SU-DHL-6 (cell line): ENCODE results near the gene ACBD6.

Source experiments
- H2AFZ ChIP-seq: fragments of 200-600 bp; sonication (generic); 2 replicates; pipeline ENCODE4 v1.6.1; 2014; ENCODE audit warnings: low read depth, mild to moderate bottlenecking, moderate library complexity, mixed read lengths, antibody characterized with exemption, low read length; ENCODE audit not compliant: severe bottlenecking
- H3F3A ChIP-seq: fragments of 200-600 bp; shearing (Covaris generic); 2 replicates; pipeline ENCODE4 v1.6.0; 2016; ENCODE audit warnings: antibody characterized with exemption, mild to moderate bottlenecking; ENCODE audit not compliant: insufficient read depth
- H3K27ac ChIP-seq: fragments of 200-600 bp; sonication (generic); 2 replicates; pipeline ENCODE4 v1.5.1; 2016; ENCODE audit warnings: low read depth, mild to moderate bottlenecking, low read length, moderate library complexity, mixed read lengths
- H3K27me3 ChIP-seq: fragments of 200-600 bp; sonication (generic), shearing (Covaris generic); 2 replicates; pipeline ENCODE4 v1.6.0; 2014; ENCODE audit warnings: mild to moderate bottlenecking, low read length
- H3K36me3 ChIP-seq: fragments of 200-600 bp; sonication (generic); 2 replicates; pipeline ENCODE4 v1.6.1; 2014; ENCODE audit warnings: mild to moderate bottlenecking, low read length, mixed read lengths
- H3K4me2 ChIP-seq: fragments of 300-600, 200-600 bp; shearing (Covaris generic), sonication (generic); 2 replicates; pipeline ENCODE4 v1.6.0; 2014; ENCODE audit warnings: low read length, low read depth, mild to moderate bottlenecking; ENCODE audit not compliant: poor library complexity, severe bottlenecking
- H3K4me3 ChIP-seq: fragments of 200-600 bp; sonication (generic); 2 replicates; pipeline ENCODE4 v1.5.1; 2014; ENCODE audit warnings: antibody characterized with exemption, low read length, mild to moderate bottlenecking, mixed read lengths; ENCODE audit not compliant: insufficient read depth, poor library complexity, severe bottlenecking
- H3K79me2 ChIP-seq: fragments of 200-600 bp; sonication (generic); 2 replicates; pipeline ENCODE4 v1.6.1; 2014; ENCODE audit warnings: mild to moderate bottlenecking, low read length, moderate library complexity; ENCODE audit not compliant: insufficient read depth
- H3K9ac ChIP-seq: fragments of 200-600 bp; sonication (generic); 2 replicates; pipeline ENCODE4 v1.7.0; 2014; ENCODE audit warnings: mild to moderate bottlenecking, low read length
- H3K9me2 ChIP-seq: fragments of 200-600 bp; sonication (generic); replicated peaks from 2 replicates; pipeline ENCODE4 v1.6.1; 2014; ENCODE audit warnings: low read length; ENCODE audit not compliant: insufficient read depth
- H3K9me3 ChIP-seq: fragments of 200-600 bp; sonication (generic); 2 replicates; pipeline ENCODE4 v1.6.1; 2014; ENCODE audit warnings: low read length, mixed read lengths; ENCODE audit not compliant: insufficient read depth
- H4K20me1 ChIP-seq: fragments of 200-600 bp; sonication (generic); 2 replicates; pipeline ENCODE4 v1.6.1; 2014; ENCODE audit warnings: low read depth, mild to moderate bottlenecking, antibody characterized with exemption, low read length, moderate library complexity, mixed read lengths
- EZH2phosphoT487 ChIP-seq: fragments of 200-600 bp; sonication (generic), shearing (Covaris generic); conservative IDR thresholded peaks from 2 replicates; pipeline ENCODE4 v1.6.1; 2018; ENCODE audit warnings: mild to moderate bottlenecking, antibody characterized with exemption, low read length, moderate library complexity, mixed read lengths
- TF ChIP-seq, protein P1 (sequence below): fragments of 200-600 bp; sonication (generic); IDR thresholded peaks from one replicate; pipeline ENCODE4 v1.5.1; 2017; ENCODE audit warnings: antibody characterized with exemption, mild to moderate bottlenecking, low read length, moderate library complexity; ENCODE audit not compliant: insufficient read depth, poor library complexity, severe bottlenecking

ACBD6 gene

GRCh38 chr1:180288940-180289339, 213.4 kb downstream of the ACBD6 start:
- Histone ChIP-seq H3K4me2 (no peak overlapping the region), H2AFZ (no peak overlapping the region)

GRCh38 chr1:180287988-180288705, 214.2 kb downstream of the ACBD6 start:
- peaks cover 10% of the 10 kb centered on the region; the same call in 1 of the 2 replicates for H3F3A ChIP-seq
- H3K27me3 ChIP-seq: no peaks in the 10 kb centered on the region
- no peaks in the 10 kb centered on the region for H4K20me1 ChIP-seq
- no peaks in the 10 kb centered on the region for H3K9me3 ChIP-seq
- no peaks in the 10 kb centered on the region for H3K9me2 ChIP-seq
- H3K4me2 ChIP-seq: no peak overlapping the region
- H3K79me2 ChIP-seq: no peaks in the 10 kb centered on the region
- TF ChIP-seq EZH2phosphoT487: no peak
- TF ChIP-seq, protein P1, sequence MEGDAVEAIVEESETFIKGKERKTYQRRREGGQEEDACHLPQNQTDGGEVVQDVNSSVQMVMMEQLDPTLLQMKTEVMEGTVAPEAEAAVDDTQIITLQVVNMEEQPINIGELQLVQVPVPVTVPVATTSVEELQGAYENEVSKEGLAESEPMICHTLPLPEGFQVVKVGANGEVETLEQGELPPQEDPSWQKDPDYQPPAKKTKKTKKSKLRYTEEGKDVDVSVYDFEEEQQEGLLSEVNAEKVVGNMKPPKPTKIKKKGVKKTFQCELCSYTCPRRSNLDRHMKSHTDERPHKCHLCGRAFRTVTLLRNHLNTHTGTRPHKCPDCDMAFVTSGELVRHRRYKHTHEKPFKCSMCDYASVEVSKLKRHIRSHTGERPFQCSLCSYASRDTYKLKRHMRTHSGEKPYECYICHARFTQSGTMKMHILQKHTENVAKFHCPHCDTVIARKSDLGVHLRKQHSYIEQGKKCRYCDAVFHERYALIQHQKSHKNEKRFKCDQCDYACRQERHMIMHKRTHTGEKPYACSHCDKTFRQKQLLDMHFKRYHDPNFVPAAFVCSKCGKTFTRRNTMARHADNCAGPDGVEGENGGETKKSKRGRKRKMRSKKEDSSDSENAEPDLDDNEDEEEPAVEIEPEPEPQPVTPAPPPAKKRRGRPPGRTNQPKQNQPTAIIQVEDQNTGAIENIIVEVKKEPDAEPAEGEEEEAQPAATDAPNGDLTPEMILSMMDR: no peak
- no peak overlapping the region for H3K9ac ChIP-seq
- no peak overlapping the region for H2AFZ ChIP-seq
- peaks cover 5% of the 10 kb centered on the region; the same call in 1 of the 2 replicates for H3K36me3 ChIP-seq
- no peak overlapping the region for H3K27ac ChIP-seq
- H3K4me3 ChIP-seq: no peak overlapping the region

More at GRCh38 chr1:180288940-180289339, 213.4 kb downstream of the ACBD6 start:
- Histone ChIP-seq H3K27me3 (no peaks in the 10 kb centered on the region), H3K9ac (no peak overlapping the region), H4K20me1 (no peaks in the 10 kb centered on the region), H3K79me2 (no peaks in the 10 kb centered on the region), H3K9me3 (no peaks in the 10 kb centered on the region), H3F3A (peaks cover 10% of the 10 kb centered on the region; the same call in 1 of the 2 replicates), H3K36me3 (peaks cover 5% of the 10 kb centered on the region; the same call in 1 of the 2 replicates), H3K27ac (no peak overlapping the region), H3K4me3 (no peak overlapping the region), H3K9me2 (no peaks in the 10 kb centered on the region)
- TF ChIP-seq, protein P1: no peak
- no peak for TF ChIP-seq EZH2phosphoT487

DNA sequence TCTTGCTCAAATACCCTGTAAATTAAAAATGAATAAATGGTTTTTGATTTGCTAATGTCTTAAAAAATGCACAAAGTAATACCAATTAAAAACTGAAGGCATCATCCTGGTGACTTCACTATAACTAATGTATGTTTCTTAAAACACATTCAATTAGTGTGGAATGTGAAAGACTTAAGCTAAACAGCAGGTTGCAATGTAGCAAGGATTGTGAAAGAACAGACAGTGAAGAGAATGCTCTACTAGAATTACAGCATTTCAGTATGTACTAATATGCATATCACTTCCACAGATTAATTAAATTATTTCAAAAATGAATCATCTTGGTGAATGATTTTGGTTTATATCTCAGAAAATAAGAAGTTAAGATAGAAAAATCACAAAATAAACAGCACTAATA, 216.0 kb downstream of the ACBD6 start:
- Histone ChIP-seq H3K79me2 (no peaks in the 10 kb centered on the region), H3K4me2 (no peak overlapping the region), H3K9me2 (no peaks in the 10 kb centered on the region), H3K4me3 (no peak overlapping the region), H2AFZ (no peak overlapping the region), H3F3A (peaks cover 10% of the 10 kb centered on the region; the same call in 1 of the 2 replicates), H3K9me3 (no peaks in the 10 kb centered on the region), H3K27me3 (no peaks in the 10 kb centered on the region), H3K27ac (no peak overlapping the region), H3K36me3 (peaks cover 5% of the 10 kb centered on the region; the same call in 1 of the 2 replicates), H3K9ac (no peak overlapping the region), H4K20me1 (no peaks in the 10 kb centered on the region)
- TF ChIP-seq EZH2phosphoT487: no peak
- TF ChIP-seq, protein P1: no peak
